RWPE1 (cell line): ENCODE results near the gene ACVRL1.

Experiments used
- CTCF ChIA-PET: fragments of 350-600 bp; sonication (Branson Sonifier 250); formaldehyde crosslinking; extraction: SDS; loops from one replicate; lab custom pipeline; 2021; lab: Yijun Ruan, JAX
- POLR2A ChIA-PET: fragments of 400-600 bp; formaldehyde crosslinking; extraction: SDS; loops from one replicate; lab custom pipeline; 2020; ENCODE audit warnings: antibody characterized with exemption; ENCODE audit not compliant: low non-redundant PET; lab: Yijun Ruan, JAX
- DNase-seq: peaks from one replicate; pipeline ENCODE4 v3.0.0; 2012; ENCODE audit warnings: low spot score
- H3K27ac ChIP-seq: fragments of 450-650 bp; 2 replicates; pipeline ENCODE4 v1.5.1; 2017
- TF ChIP-seq, protein P1 (sequence below): fragments of 450-650 bp; conservative IDR thresholded peaks from 2 replicates; pipeline ENCODE4 v1.5.1; 2017; ENCODE audit warnings: low read depth, mild to moderate bottlenecking

Gene ACVRL1

GRCh38 chr12:51913071-51914033 lies 6.0 kb downstream of the ACVRL1 start:
- ChIA-PET CTCF (interaction anchor here (0.6 to 1.0 kb wide), 4 partner anchors 14 to 112 kb away, joined by 3 read pairs; no protein-coding TSS in a partner anchor), POLR2A (no interaction called here)
- TF ChIP-seq, protein P1, sequence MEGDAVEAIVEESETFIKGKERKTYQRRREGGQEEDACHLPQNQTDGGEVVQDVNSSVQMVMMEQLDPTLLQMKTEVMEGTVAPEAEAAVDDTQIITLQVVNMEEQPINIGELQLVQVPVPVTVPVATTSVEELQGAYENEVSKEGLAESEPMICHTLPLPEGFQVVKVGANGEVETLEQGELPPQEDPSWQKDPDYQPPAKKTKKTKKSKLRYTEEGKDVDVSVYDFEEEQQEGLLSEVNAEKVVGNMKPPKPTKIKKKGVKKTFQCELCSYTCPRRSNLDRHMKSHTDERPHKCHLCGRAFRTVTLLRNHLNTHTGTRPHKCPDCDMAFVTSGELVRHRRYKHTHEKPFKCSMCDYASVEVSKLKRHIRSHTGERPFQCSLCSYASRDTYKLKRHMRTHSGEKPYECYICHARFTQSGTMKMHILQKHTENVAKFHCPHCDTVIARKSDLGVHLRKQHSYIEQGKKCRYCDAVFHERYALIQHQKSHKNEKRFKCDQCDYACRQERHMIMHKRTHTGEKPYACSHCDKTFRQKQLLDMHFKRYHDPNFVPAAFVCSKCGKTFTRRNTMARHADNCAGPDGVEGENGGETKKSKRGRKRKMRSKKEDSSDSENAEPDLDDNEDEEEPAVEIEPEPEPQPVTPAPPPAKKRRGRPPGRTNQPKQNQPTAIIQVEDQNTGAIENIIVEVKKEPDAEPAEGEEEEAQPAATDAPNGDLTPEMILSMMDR: no peak
- DNase-seq: no peak
- H3K27ac ChIP-seq: no peak overlapping the region

DNA sequence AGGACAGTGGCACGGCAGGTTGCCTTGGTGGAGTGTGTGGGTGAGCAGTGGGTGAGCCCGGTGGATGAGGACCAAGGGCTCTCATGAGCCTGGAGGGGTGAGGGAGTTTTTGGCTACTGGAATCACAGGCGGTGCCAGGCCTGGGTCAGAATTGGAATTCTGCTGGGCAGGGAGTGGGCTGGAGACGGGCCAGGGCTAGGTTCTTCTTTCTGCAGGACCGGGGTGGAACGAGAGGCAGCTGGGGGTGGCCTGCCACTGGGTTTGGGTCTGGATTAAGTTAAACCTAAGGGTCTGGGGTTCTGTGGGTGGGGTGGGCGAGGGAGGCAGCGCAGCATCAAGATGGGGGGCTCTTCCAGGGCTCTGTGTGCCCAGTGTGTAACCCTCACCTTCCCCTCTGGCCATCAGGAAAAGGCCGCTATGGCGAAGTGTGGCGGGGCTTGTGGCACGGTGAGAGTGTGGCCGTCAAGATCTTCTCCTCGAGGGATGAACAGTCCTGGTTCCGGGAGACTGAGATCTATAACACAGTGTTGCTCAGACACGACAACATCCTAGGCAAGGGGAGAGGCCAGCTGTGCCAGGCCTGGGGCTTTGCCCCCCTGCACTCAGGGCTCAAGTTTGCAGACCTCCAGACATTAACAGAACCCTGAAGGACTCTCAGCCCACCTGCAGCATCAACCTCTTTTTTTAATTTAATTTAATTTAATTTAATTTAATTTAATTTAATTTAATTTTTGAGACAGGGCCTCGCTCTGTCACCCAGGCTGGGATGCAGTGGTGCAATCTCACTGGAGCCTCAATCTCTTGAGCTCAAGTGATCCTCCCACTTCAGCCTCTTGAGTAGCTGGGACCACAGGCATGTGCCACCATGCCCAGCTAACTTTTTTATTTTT lies 7.0 kb downstream of the ACVRL1 start:
- POLR2A ChIA-PET: no interaction called here
- DNase-seq: no peak
- no peak overlapping the region for H3K27ac ChIP-seq
- TF ChIP-seq, protein P1: no peak
- CTCF ChIA-PET: interaction anchor here (0.9 kb wide), 1 partner anchor 67 kb away, joined by 5 read pairs; no protein-coding TSS in a partner anchor

GRCh38 chr12:51915003-51915625 lies 7.8 kb downstream of the ACVRL1 start:
- H3K27ac ChIP-seq: no peak overlapping the region
- DNase-seq: no peak
- CTCF ChIA-PET: interaction anchor here (0.6 to 0.9 kb wide), 2 partner anchors 66 to 110 kb away, joined by 3 to 5 read pairs; no protein-coding TSS in a partner anchor
- TF ChIP-seq, protein P1: no peak
- POLR2A ChIA-PET: no interaction called here

DNA sequence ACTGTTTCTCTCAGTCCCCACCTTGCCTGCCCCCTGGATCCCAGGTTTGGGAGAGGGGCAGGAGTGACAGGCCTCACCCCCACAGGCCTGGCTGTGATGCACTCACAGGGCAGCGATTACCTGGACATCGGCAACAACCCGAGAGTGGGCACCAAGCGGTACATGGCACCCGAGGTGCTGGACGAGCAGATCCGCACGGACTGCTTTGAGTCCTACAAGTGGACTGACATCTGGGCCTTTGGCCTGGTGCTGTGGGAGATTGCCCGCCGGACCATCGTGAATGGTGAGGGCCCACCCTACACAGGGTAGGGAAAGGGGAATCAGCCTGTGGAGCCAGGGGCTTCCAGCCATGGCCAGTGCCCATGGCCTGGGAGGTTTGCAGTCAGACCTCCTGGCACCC lies 8.6 kb downstream of the ACVRL1 start:
- POLR2A ChIA-PET: no interaction called here
- CTCF ChIA-PET: no interaction called here
- no peak overlapping the region for H3K27ac ChIP-seq
- TF ChIP-seq, protein P1: no peak
- DNase-seq: no peak

DNA sequence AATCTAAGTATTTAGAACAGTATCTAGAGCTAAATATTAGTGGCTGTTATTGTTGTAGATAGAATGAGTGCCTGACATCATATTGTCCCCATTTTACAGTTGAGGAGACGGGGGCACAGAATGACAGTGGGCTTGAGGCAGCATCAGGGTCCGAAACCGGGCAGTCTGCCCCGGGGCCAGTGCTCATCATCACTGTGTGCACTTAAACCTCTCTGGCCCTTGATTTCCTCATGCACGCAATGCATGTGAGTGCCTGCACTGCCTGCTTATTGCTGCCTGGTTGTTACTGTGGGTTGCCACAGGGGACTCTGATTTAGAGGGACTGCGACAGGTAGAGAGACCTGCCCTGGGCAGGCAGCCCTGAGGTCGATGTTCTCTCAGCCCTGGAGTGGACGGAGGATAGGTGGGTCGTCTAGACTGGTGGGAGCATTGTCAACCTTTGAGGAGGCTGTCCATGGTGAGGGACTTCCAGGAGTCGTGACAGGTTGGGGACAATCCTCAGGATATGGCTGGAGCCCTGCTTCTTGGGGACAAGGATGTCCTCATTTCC lies 9.8 kb downstream of the ACVRL1 start:
- TF ChIP-seq, protein P1: no peak
- POLR2A ChIA-PET: no interaction called here
- DNase-seq: no peak
- H3K27ac ChIP-seq: no peak overlapping the region
- CTCF ChIA-PET: no interaction called here
